Fibroblast of lung (primary cell): ENCODE results near the gene ADPGK.

ENCODE experiments used
- EZH2 ChIP-seq: IDR thresholded peaks from 2 replicates; pipeline ENCODE4 v1.5.1; 2012; ENCODE audit warnings: low read length, control low read depth, mild to moderate bottlenecking; ENCODE audit errors: missing control alignments
- TF ChIP-seq, protein P1 (sequence below), 2 donors: IDR thresholded peaks in 1 of 2; conservative IDR thresholded peaks in 1 of 2; 1 replicate in 1 of 2; 2 replicates in 1 of 2; pipeline ENCODE4 v1.5.1; 2011 to 2012; ENCODE audit warnings: low read length in 2 of 2, control low read depth in 1 of 2, inconsistent platforms in 1 of 2, low read depth in 1 of 2, mild to moderate bottlenecking in 1 of 2

DNA sequence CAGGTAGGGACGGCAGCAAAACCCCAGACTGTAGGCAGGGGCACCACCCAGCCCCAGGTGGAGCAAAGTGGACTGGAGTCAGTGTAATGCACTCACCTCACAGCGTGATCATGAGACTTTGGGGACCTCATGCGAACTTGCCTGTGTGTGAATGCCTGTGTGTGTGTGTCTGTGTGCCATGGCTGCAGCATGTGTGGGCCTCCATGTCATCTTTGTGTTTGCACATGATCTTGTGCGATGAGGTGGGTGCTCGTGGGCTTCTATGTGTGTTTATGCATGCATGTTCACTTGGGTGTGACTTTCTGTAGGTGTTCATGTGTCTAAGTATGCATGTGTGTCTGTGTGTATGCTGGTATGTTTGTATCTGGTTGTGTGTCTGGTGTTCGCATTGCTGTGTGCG is 41.2 kb upstream of the ADPGK start:
- TF ChIP-seq, protein P1, sequence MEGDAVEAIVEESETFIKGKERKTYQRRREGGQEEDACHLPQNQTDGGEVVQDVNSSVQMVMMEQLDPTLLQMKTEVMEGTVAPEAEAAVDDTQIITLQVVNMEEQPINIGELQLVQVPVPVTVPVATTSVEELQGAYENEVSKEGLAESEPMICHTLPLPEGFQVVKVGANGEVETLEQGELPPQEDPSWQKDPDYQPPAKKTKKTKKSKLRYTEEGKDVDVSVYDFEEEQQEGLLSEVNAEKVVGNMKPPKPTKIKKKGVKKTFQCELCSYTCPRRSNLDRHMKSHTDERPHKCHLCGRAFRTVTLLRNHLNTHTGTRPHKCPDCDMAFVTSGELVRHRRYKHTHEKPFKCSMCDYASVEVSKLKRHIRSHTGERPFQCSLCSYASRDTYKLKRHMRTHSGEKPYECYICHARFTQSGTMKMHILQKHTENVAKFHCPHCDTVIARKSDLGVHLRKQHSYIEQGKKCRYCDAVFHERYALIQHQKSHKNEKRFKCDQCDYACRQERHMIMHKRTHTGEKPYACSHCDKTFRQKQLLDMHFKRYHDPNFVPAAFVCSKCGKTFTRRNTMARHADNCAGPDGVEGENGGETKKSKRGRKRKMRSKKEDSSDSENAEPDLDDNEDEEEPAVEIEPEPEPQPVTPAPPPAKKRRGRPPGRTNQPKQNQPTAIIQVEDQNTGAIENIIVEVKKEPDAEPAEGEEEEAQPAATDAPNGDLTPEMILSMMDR (conservative IDR thresholded peaks at IDR 0.05 in 1 of 2, IDR thresholded peaks at IDR 0.05 in 1 of 2; ENCODE audit: low read depth in 1 of 2, low read length in 2 of 2), result no peak
- TF ChIP-seq EZH2, result no peak
